OCI-LY7 (cell line): Measurements from ENCODE around the gene KCNJ16. TPM values are rescaled to one million over a fixed set of nuclear protein-coding genes. Genes with fewer than 3 reads are reported as not detected.

Experiments
- BruUV-seq: library from RNA; stranded (reverse); fragments of 400-500 nt; replicated peaks from 2 replicates; lab custom pipeline; 2021; lab: Mats Ljungman, UMichigan
- CTCF ChIA-PET: fragments of 300-600 bp; sonication (Branson Sonifier 250); formaldehyde crosslinking; loops from one replicate; lab custom pipeline; 2022; ENCODE audit warnings: antibody characterized with exemption; ENCODE audit not compliant: unreplicated experiment; lab: Charles Lee
- POLR2A ChIA-PET: fragments of 300-600 bp; sonication (Branson Sonifier 250); formaldehyde crosslinking; loops from one replicate; lab custom pipeline; 2022; ENCODE audit warnings: antibody characterized with exemption; lab: Charles Lee
- DNase-seq: peaks from one replicate; pipeline ENCODE4 v3.0.0-alpha.2; 2015; ENCODE audit warnings: low spot score
- H2AFZ ChIP-seq: fragments of 200-600 bp; sonication (generic), shearing (Covaris generic); 2 replicates; pipeline ENCODE4 v1.6.1; 2014; ENCODE audit warnings: mild to moderate bottlenecking, antibody characterized with exemption, low read length, moderate library complexity
- H3K27ac ChIP-seq: fragments of 200-600 bp; sonication (generic); 2 replicates; pipeline ENCODE4 v1.5.1; 2014; ENCODE audit warnings: mixed run types, low read depth, mild to moderate bottlenecking, moderate library complexity, low read length, inconsistent platforms; ENCODE audit not compliant: poor library complexity, severe bottlenecking
- H3K36me3 ChIP-seq: fragments of 200-600 bp; sonication (generic); 2 replicates; pipeline ENCODE4 v1.6.1; 2014; ENCODE audit warnings: mild to moderate bottlenecking, antibody characterized with exemption, low read length, moderate library complexity, mixed read lengths; ENCODE audit not compliant: insufficient read depth
- H3K4me1 ChIP-seq: fragments of 200-600 bp; sonication (generic); 2 replicates; pipeline ENCODE4 v1.5.1; 2014; ENCODE audit warnings: mild to moderate bottlenecking, low read length; ENCODE audit not compliant: insufficient read depth, poor library complexity, severe bottlenecking
- H3K4me2 ChIP-seq: fragments of 200-600 bp; sonication (generic); 2 replicates; pipeline ENCODE4 v1.6.1; 2014; ENCODE audit warnings: mild to moderate bottlenecking, low read length
- H3K4me3 ChIP-seq: fragments of 200-600 bp; sonication (generic); 2 replicates; pipeline ENCODE4 v1.5.1; 2014; ENCODE audit warnings: mild to moderate bottlenecking, low read depth, low read length; ENCODE audit not compliant: poor library complexity, severe bottlenecking
- H3K79me2 ChIP-seq: fragments of 200-600 bp; sonication (generic); 2 replicates; pipeline ENCODE4 v1.6.1; 2016; ENCODE audit warnings: low read depth, mild to moderate bottlenecking, low read length, moderate library complexity, mixed read lengths; ENCODE audit not compliant: insufficient read depth
- H3K9me2 ChIP-seq: fragments of 200-600 bp; sonication (generic); 2 replicates; pipeline ENCODE4 v1.6.1; 2016; ENCODE audit warnings: mild to moderate bottlenecking, low read length, mixed read lengths; ENCODE audit not compliant: insufficient read depth
- H3K9me3 ChIP-seq: fragments of 200-600 bp; sonication (generic); 2 replicates; pipeline ENCODE4 v1.6.1; 2014; ENCODE audit warnings: mild to moderate bottlenecking, mixed run types, low read length, mixed read lengths
- H4K20me1 ChIP-seq: fragments of 200-600 bp; sonication (generic); 2 replicates; pipeline ENCODE4 v1.6.1; 2014; ENCODE audit warnings: mild to moderate bottlenecking, antibody characterized with exemption, low read length, moderate library complexity, mixed read lengths; ENCODE audit not compliant: insufficient read depth
- EZH2phosphoT487 ChIP-seq: fragments of 200-600 bp; sonication (generic); IDR thresholded peaks from 2 replicates; pipeline ENCODE4 v1.6.1; 2018; ENCODE audit warnings: low read depth, borderline replicate concordance, mild to moderate bottlenecking, mixed run types, antibody characterized with exemption, low read length, moderate library complexity, mixed read lengths
- intact Hi-C: fragments of 100-400 bp; cut with micrococcal nuclease; formaldehyde crosslinking; loops from one replicate; pipeline ENCODE4 v1.10.0; 2022; ENCODE audit not compliant: unreplicated experiment
- total RNA-seq, 2 experiments: library from RNA; depleted of rRNA in 1 of 2; stranded (reverse); fragments of >200 nt in 1 of 2; shearing (Covaris generic) in 1 of 2; gene quantifications; 2 replicates each; pipeline ENCODE4 v1.2.3, GENCODE V29; 2014 to 2022
- TF ChIP-seq, protein P1 (sequence below): fragments of 200-600 bp; sonication (generic); conservative IDR thresholded peaks from 2 replicates; pipeline ENCODE4 v1.5.1; 2014; ENCODE audit warnings: mild to moderate bottlenecking, antibody characterized with exemption, low read length, moderate library complexity, mixed read lengths

KCNJ16 gene
- total RNA-seq, 2 experiments from 2014 or later: not detected

DNA sequence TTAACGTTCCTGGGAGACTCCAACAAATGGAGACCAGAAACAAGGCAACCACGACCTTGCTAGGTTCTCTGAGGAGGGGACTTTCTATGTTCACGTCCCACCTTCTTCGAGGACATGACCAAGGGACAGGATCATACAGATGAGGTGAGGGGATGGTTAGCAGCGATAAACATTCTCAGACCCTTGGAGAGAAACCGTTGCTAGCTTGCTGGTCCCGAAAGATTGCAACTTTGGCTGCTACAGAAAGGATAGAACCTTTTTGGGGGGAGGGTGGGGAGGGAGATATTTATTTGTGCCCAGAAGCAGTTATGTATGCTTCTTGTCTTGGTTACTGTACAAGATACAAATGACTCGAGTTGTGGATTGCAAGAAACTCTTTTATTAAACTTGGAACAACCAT, 59.0 kb downstream of the KCNJ16 start:
- intact Hi-C loops: no loop called here
- H3K4me2 ChIP-seq: no peak overlapping the region
- TF ChIP-seq, protein P1, sequence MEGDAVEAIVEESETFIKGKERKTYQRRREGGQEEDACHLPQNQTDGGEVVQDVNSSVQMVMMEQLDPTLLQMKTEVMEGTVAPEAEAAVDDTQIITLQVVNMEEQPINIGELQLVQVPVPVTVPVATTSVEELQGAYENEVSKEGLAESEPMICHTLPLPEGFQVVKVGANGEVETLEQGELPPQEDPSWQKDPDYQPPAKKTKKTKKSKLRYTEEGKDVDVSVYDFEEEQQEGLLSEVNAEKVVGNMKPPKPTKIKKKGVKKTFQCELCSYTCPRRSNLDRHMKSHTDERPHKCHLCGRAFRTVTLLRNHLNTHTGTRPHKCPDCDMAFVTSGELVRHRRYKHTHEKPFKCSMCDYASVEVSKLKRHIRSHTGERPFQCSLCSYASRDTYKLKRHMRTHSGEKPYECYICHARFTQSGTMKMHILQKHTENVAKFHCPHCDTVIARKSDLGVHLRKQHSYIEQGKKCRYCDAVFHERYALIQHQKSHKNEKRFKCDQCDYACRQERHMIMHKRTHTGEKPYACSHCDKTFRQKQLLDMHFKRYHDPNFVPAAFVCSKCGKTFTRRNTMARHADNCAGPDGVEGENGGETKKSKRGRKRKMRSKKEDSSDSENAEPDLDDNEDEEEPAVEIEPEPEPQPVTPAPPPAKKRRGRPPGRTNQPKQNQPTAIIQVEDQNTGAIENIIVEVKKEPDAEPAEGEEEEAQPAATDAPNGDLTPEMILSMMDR: no peak
- no peak for TF ChIP-seq EZH2phosphoT487

DNA sequence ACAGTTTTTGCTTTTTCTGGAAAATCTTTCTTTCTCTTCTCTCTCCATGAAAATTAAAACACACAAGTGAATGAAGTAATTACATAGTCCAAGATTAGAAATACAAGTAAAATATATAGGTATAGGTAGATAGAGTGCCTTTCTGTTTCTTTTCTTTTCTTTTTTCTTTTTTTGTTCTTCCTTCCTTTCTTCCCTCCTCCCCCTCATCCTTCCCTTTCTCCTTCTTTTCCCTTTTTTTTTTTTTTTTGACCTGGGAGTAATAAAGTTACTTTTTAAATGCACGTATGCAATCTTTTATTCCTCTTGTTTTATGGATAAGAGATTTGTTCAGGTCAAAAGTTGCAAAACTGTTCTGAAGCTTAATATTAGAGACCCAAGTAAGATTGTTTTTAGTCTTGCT, 59.8 kb downstream of the KCNJ16 start:
- POLR2A ChIA-PET: no interaction called here
- no peak for DNase-seq
- TF ChIP-seq, protein P1: no peak
- no peak for TF ChIP-seq EZH2phosphoT487
- Histone ChIP-seq H3K9me3 (no peaks in the 10 kb centered on the region), H3K79me2 (no peaks in the 10 kb centered on the region), H3K27ac (no peak overlapping the region), H3K4me2 (no peak overlapping the region), H3K4me1 (no peaks in the 10 kb centered on the region), H3K4me3 (no peak overlapping the region), H3K36me3 (no peaks in the 10 kb centered on the region), H2AFZ (no peak overlapping the region), H4K20me1 (no peaks in the 10 kb centered on the region), H3K9me2 (no peaks in the 10 kb centered on the region)
- CTCF ChIA-PET: no interaction called here
- BruUV-seq: no TSS peak
- intact Hi-C loops: loop anchor here (5.0 kb wide), 1 partner anchor 418 kb away; no protein-coding TSS in a partner anchor

More for the DNA sequence above, 59.0 kb downstream of the KCNJ16 start:
- CTCF ChIA-PET: no interaction called here
- H3K4me3 ChIP-seq: no peak overlapping the region
- POLR2A ChIA-PET: no interaction called here
- BruUV-seq: no TSS peak
- H3K36me3 ChIP-seq: no peaks in the 10 kb centered on the region
- H3K9me2 ChIP-seq: no peaks in the 10 kb centered on the region
- no peak for DNase-seq
- H2AFZ ChIP-seq: no peak overlapping the region
- H3K9me3 ChIP-seq: no peaks in the 10 kb centered on the region
- H3K4me1 ChIP-seq: no peaks in the 10 kb centered on the region
- no peak overlapping the region for H3K27ac ChIP-seq
- H4K20me1 ChIP-seq: no peaks in the 10 kb centered on the region
- no peaks in the 10 kb centered on the region for H3K79me2 ChIP-seq

DNA sequence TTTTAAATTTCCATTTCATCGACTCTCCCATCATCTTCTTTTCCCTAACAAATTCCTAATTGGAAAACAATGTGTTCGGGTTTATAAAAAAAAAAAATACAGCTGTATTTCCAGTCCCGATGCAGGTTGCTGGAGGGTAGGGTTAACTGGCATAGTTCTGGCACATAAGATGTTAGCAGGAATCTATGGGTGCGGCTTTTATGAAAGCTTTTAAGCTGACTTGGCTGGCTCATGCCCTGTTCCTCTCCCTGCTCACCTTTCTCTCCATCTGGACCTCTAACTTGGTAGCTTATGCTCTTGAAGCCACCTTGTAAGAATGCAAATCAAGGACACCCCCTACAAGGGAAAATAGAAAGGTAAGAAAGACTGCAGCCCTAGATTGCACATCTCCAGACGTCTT, 61.1 kb downstream of the KCNJ16 start:
- Histone ChIP-seq H3K4me2 (no peak overlapping the region), H3K36me3 (no peaks in the 10 kb centered on the region), H3K27ac (no peak overlapping the region), H3K4me3 (no peak overlapping the region), H3K4me1 (no peaks in the 10 kb centered on the region), H3K9me2 (no peaks in the 10 kb centered on the region), H4K20me1 (no peaks in the 10 kb centered on the region), H3K9me3 (no peaks in the 10 kb centered on the region), H3K79me2 (no peaks in the 10 kb centered on the region), H2AFZ (no peak overlapping the region)
- CTCF ChIA-PET: no interaction called here
- no peak for TF ChIP-seq EZH2phosphoT487
- TF ChIP-seq, protein P1: no peak
- POLR2A ChIA-PET: interaction anchor here (0.6 to 1.2 kb wide), 10 partner anchors 10 to 568 kb away, joined by 3 to 5 read pairs (median 3); no protein-coding TSS in a partner anchor
- DNase-seq: no peak
- BruUV-seq: no TSS peak
- intact Hi-C loops: loop anchor here (5.0 kb wide), 1 partner anchor 416 kb away; no protein-coding TSS in a partner anchor
